Endothelial cell of umbilical vein (primary cell): ENCODE results near the gene SLC25A30. TPM values are rescaled to one million over a fixed set of nuclear protein-coding genes. Genes with fewer than 3 reads are reported as not detected.

Source experiments
- BruUV-seq: library from RNA; stranded (reverse); fragments of 400-500 nt; replicated peaks from 2 replicates; lab custom pipeline; 2021; lab: Mats Ljungman, UMichigan
- CTCF ChIA-PET: fragments of 300-600, 350-600 bp; sonication (Branson Sonifier 250); formaldehyde crosslinking; loops from one replicate; lab custom pipeline; 2021; ENCODE audit warnings: antibody characterized with exemption, inconsistent platforms; lab: Charles Lee
- POLR2A ChIA-PET: fragments of 300-600, 350-600 bp; sonication (Branson Sonifier 250); formaldehyde crosslinking; loops from one replicate; lab custom pipeline; 2021; ENCODE audit warnings: antibody characterized with exemption, inconsistent platforms; lab: Charles Lee
- DNase-seq: peaks from one replicate; pipeline ENCODE4 v3.0.0-alpha.2; 2011; ENCODE audit warnings: low read depth, low spot score
- FAIRE-seq: peaks from 2 replicates; lab custom pipeline; 2011; peaks lifted over from hg19 to GRCh38; lab: Jason Lieb, UNC
- H2AFZ ChIP-seq: 2 replicates; pipeline ENCODE4 v1.6.0; 2012; ENCODE audit warnings: low read depth, low read length, control low read depth, inconsistent platforms
- H3K27ac ChIP-seq: 2 replicates; pipeline ENCODE4 v1.5.1; 2011; ENCODE audit warnings: low read depth, mild to moderate bottlenecking, control low read depth, low read length, moderate library complexity; ENCODE audit not compliant: insufficient read depth
- H3K27me3 ChIP-seq, 2 experiments: 2 replicates each; pipeline versions ENCODE4 v1.6.0 to v1.6.1; 2011; ENCODE audit warnings: low read length in 2 of 2, mixed read lengths in 1 of 2; ENCODE audit not compliant: control insufficient read depth in 2 of 2, insufficient read depth in 2 of 2
- H3K36me3 ChIP-seq, 2 experiments: 2 replicates in 1 of 2; 3 replicates in 1 of 2; pipeline ENCODE4 v1.5.1; 2011; ENCODE audit warnings: low read length in 2 of 2, mild to moderate bottlenecking in 1 of 2, moderate library complexity in 1 of 2; ENCODE audit not compliant: control insufficient read depth in 2 of 2, insufficient read depth in 2 of 2; ENCODE audit errors: extremely low read depth in 1 of 2
- H3K4me1 ChIP-seq: 3 replicates; pipeline ENCODE4 v1.5.1; 2011; ENCODE audit warnings: mild to moderate bottlenecking, low read length; ENCODE audit not compliant: control insufficient read depth, insufficient read depth; ENCODE audit errors: extremely low read depth
- H3K4me2 ChIP-seq: 2 replicates; pipeline ENCODE4 v1.6.1; 2011; ENCODE audit warnings: low read length, control low read depth, mixed read lengths; ENCODE audit not compliant: insufficient read depth
- H3K4me3 ChIP-seq, 3 experiments: fragments of 200-600 bp in 1 of 3; sonication (generic), shearing (Covaris generic) in 1 of 3; replicated peaks in 1 of 3; 2 replicates each; pipeline ENCODE4 v1.5.1; 2011 to 2016; ENCODE audit warnings: control low read depth in 3 of 3, low read length in 3 of 3, mild to moderate bottlenecking in 2 of 3, inconsistent platforms in 1 of 3, low read depth in 1 of 3, moderate library complexity in 1 of 3; ENCODE audit not compliant: insufficient read depth in 1 of 3
- H3K79me2 ChIP-seq: 2 replicates; pipeline ENCODE4 v1.6.0; 2012; ENCODE audit warnings: low read length, inconsistent platforms; ENCODE audit not compliant: control insufficient read depth, insufficient read depth
- H3K9ac ChIP-seq: replicated peaks from 2 replicates; pipeline ENCODE3; 2011; ENCODE audit warnings: low read length, control low read depth; ENCODE audit not compliant: insufficient read depth; ENCODE audit errors: extremely low read depth
- H3K9me1 ChIP-seq: replicated peaks from 3 replicates; pipeline ENCODE4 v1.6.0; 2011; ENCODE audit warnings: mild to moderate bottlenecking, low read length; ENCODE audit not compliant: control insufficient read depth, insufficient read depth; ENCODE audit errors: extremely low read depth
- H3K9me3 ChIP-seq: replicated peaks from 2 replicates; pipeline ENCODE4 v1.5.1; 2012; ENCODE audit warnings: low read length, inconsistent platforms; ENCODE audit not compliant: control insufficient read depth, insufficient read depth
- H4K20me1 ChIP-seq: replicated peaks from 2 replicates; pipeline ENCODE3; 2011; ENCODE audit warnings: mild to moderate bottlenecking, low read length; ENCODE audit not compliant: control insufficient read depth, insufficient read depth; ENCODE audit errors: extremely low read depth
- EZH2 ChIP-seq: IDR thresholded peaks from 2 replicates; pipeline ENCODE4 v1.6.1; 2012; ENCODE audit warnings: borderline replicate concordance, low read depth, mild to moderate bottlenecking, moderate library complexity, low read length, inconsistent platforms; ENCODE audit not compliant: severe bottlenecking
- FOS ChIP-seq: IDR thresholded peaks from 2 replicates; pipeline ENCODE4 v1.6.1; 2011; ENCODE audit warnings: mild to moderate bottlenecking, low read length, moderate library complexity, borderline replicate concordance; ENCODE audit not compliant: insufficient read depth
- GATA2 ChIP-seq: IDR thresholded peaks from 2 replicates; pipeline ENCODE4 v1.7.0; 2011; ENCODE audit warnings: low read depth, mild to moderate bottlenecking, moderate library complexity, mixed read lengths, low read length; ENCODE audit not compliant: insufficient read length, insufficient read depth
- JUN ChIP-seq: IDR thresholded peaks from 2 replicates; pipeline ENCODE4 v1.6.1; 2011; ENCODE audit warnings: borderline replicate concordance, low read depth; ENCODE audit not compliant: insufficient read length, insufficient read depth
- MYC ChIP-seq: IDR thresholded peaks from one replicate; pipeline ENCODE4 v1.6.1; 2011; ENCODE audit warnings: mild to moderate bottlenecking, low read depth, low read length
- POLR2A ChIP-seq: IDR thresholded peaks from 2 replicates; pipeline ENCODE4 v1.6.1; 2012; ENCODE audit warnings: low read depth, mild to moderate bottlenecking, control low read depth, low read length
- POLR2AphosphoS5 ChIP-seq: IDR thresholded peaks from 2 replicates; pipeline ENCODE4 v1.6.1; 2012; ENCODE audit warnings: low read depth, mild to moderate bottlenecking, control low read depth, low read length, moderate library complexity; ENCODE audit not compliant: insufficient read depth
- dilution Hi-C: fragments of 300-500 bp; cut with MboI; formaldehyde crosslinking; loops from one replicate; pipeline ENCODE4 v1.15.0; 2019; ENCODE audit warnings: low sequenced_read_pairs; ENCODE audit not compliant: extremely low pct_ligation_motif_present
- intact Hi-C: fragments of 100-400 bp; cut with micrococcal nuclease; formaldehyde crosslinking; loops from one replicate; pipeline ENCODE4 v1.10.0; 2022
- polyA plus RNA-seq, 4 experiments: library from polyadenylated mRNA; depleted of rRNA in 3 of 4; stranded (reverse) in 3 of 4; unstranded in 1 of 4; fragments of >200 nt; gene quantifications; 2 replicates each; pipeline versions ENCODE4 v1.2.1 to v1.2.3, GENCODE V29; 2011 to 2012; ENCODE audit warnings: missing spikeins in 1 of 4
- total RNA-seq: library from RNA; stranded (reverse); gene quantifications from 2 replicates; pipeline ENCODE4 v1.2.3, GENCODE V29; 2021
- TF ChIP-seq, protein P1 (sequence below), 2 donors: IDR thresholded peaks; 1 replicate in 1 of 2; 2 replicates in 1 of 2; pipeline ENCODE4 v1.5.1; 2011; ENCODE audit warnings: low read length in 2 of 2, mild to moderate bottlenecking in 2 of 2, moderate library complexity in 2 of 2, control low read depth in 1 of 2, inconsistent platforms in 1 of 2, low read depth in 1 of 2; ENCODE audit not compliant: insufficient read depth in 1 of 2; ENCODE audit errors: extremely low read depth in 1 of 2
- TF ChIP-seq, protein P2 (sequence below): IDR thresholded peaks from 2 replicates; pipeline ENCODE4 v1.6.1; 2011; ENCODE audit not compliant: insufficient read depth, insufficient read length

The SLC25A30 gene
- total and polyA plus RNA-seq, 2 donors (not counting 3 experiments of a cell fraction or from before 2014, with no cell fraction given) = 13.3 to 27.0 TPM

DNA sequence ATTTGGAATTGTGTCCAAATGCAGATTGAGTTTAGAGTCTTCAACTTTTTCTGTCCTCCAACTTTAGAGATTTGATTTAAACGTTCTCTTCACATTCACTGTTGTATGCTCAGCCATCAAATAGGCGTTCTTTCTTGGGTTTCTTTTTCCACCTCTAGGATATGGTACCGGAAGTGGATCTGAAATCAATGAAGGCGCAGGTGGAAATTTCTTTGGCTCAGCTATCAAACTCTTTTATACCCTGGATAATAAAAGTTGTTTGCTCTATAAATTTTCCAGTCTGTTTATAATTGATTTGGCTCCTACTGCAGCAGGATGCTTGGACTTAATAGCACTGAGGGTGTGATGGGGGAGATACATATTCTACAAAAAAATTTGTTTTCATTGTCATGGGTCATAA is 48.2 kb upstream of the SLC25A30 start:
- Histone ChIP-seq H4K20me1 (peaks cover 10% of the 10 kb centered on the region), H3K4me3 (no peak overlapping the region), H3K36me3 (no peaks in the 10 kb centered on the region), H3K79me2 (peaks cover 69% of the 10 kb centered on the region), H3K9ac (no peak overlapping the region), H3K9me3 (no peaks in the 10 kb centered on the region), H3K4me1 (peaks cover 12% of the 10 kb centered on the region), H3K9me1 (no peaks in the 10 kb centered on the region), H3K27ac (no peak overlapping the region), H3K27me3 (peaks cover 3% of the 10 kb centered on the region in 2 experiments), H3K4me2 (peak overlapping the region; percentile 65), H2AFZ (no peak overlapping the region)
- dilution Hi-C loops = no loop called here
- POLR2A ChIA-PET = interaction anchor here (1.6 kb wide), 1 partner anchor 26 kb away, joined by 3 read pairs; no protein-coding TSS in a partner anchor
- CTCF ChIA-PET = no interaction called here
- FAIRE-seq (no peak), DNase-seq (no peak)
- TF ChIP-seq GATA2 = no peak
- TF ChIP-seq FOS = no peak
- TF ChIP-seq EZH2 = no peak
- no peak for TF ChIP-seq MYC
- TF ChIP-seq, protein P1, sequence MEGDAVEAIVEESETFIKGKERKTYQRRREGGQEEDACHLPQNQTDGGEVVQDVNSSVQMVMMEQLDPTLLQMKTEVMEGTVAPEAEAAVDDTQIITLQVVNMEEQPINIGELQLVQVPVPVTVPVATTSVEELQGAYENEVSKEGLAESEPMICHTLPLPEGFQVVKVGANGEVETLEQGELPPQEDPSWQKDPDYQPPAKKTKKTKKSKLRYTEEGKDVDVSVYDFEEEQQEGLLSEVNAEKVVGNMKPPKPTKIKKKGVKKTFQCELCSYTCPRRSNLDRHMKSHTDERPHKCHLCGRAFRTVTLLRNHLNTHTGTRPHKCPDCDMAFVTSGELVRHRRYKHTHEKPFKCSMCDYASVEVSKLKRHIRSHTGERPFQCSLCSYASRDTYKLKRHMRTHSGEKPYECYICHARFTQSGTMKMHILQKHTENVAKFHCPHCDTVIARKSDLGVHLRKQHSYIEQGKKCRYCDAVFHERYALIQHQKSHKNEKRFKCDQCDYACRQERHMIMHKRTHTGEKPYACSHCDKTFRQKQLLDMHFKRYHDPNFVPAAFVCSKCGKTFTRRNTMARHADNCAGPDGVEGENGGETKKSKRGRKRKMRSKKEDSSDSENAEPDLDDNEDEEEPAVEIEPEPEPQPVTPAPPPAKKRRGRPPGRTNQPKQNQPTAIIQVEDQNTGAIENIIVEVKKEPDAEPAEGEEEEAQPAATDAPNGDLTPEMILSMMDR (IDR thresholded peaks at IDR 0.05; ENCODE audit: extremely low read depth in 1 of 2, insufficient read depth in 1 of 2, low read depth in 1 of 2, low read length in 2 of 2) = no peak
- TF ChIP-seq POLR2AphosphoS5 = no peak
- TF ChIP-seq, protein P2, sequence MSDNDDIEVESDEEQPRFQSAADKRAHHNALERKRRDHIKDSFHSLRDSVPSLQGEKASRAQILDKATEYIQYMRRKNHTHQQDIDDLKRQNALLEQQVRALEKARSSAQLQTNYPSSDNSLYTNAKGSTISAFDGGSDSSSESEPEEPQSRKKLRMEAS = no peak
- no peak for TF ChIP-seq JUN
- TF ChIP-seq POLR2A = no peak
- no TSS peak for BruUV-seq
- intact Hi-C loops = no loop called here
